GM23338 (cell line): ENCODE measurements around the gene NIN. TPM values are rescaled to one million over a fixed set of nuclear protein-coding genes. Genes with fewer than 3 reads are reported as not detected.

ENCODE experiments used
- ATAC-seq: fragments of 200-7000 bp; cut with Tn5 transposase; 3 replicates; pipeline ENCODE4 v1.9.1; 2020
- DNase-seq: peaks from one replicate; pipeline ENCODE4 v3.0.0-alpha.2; 2015; ENCODE audit warnings: low spot score
- H2AFZ ChIP-seq: fragments of 200-600 bp; sonication (generic); 2 replicates; pipeline ENCODE4 v1.8.0; 2016; ENCODE audit warnings: antibody characterized with exemption, mild to moderate bottlenecking, moderate library complexity
- H3F3A ChIP-seq: fragments of 200-600 bp; sonication (generic); replicated peaks from 2 replicates; pipeline ENCODE4 v1.8.0; 2017; ENCODE audit warnings: antibody characterized with exemption, mixed run types, low read depth
- H3K27ac ChIP-seq: fragments of 200-600 bp; sonication (generic); 2 replicates; pipeline ENCODE4 v1.6.1; 2016; ENCODE audit warnings: low read depth
- H3K27me3 ChIP-seq: fragments of 200-600 bp; sonication (generic); 2 replicates; pipeline ENCODE4 v1.8.0; 2016; ENCODE audit warnings: mild to moderate bottlenecking, mixed run types, moderate library complexity; ENCODE audit not compliant: insufficient read depth
- H3K36me3 ChIP-seq: fragments of 200-600 bp; sonication (generic); 2 replicates; pipeline ENCODE4 v1.8.0; 2016; ENCODE audit warnings: mild to moderate bottlenecking; ENCODE audit not compliant: insufficient read depth
- H3K4me1 ChIP-seq: fragments of 200-600 bp; sonication (generic); 2 replicates; pipeline ENCODE4 v1.8.0; 2016; ENCODE audit warnings: mild to moderate bottlenecking, moderate library complexity; ENCODE audit not compliant: insufficient read depth
- H3K4me2 ChIP-seq: fragments of 200-600 bp; sonication (generic); 2 replicates; pipeline ENCODE4 v1.7.1; 2017; ENCODE audit warnings: mixed run types
- H3K4me3 ChIP-seq: fragments of 200-600 bp; sonication (generic); 2 replicates; pipeline ENCODE4 v1.6.1; 2016; ENCODE audit warnings: mixed run types
- H3K79me2 ChIP-seq: fragments of 200-600 bp; sonication (generic); replicated peaks from 2 replicates; pipeline ENCODE4 v1.8.0; 2017; ENCODE audit warnings: mild to moderate bottlenecking; ENCODE audit not compliant: insufficient read depth
- H3K9me2 ChIP-seq: fragments of 200-600 bp; sonication (generic); 2 replicates; pipeline ENCODE4 v1.8.0; 2017; ENCODE audit not compliant: insufficient read depth
- H4K20me1 ChIP-seq: fragments of 200-600 bp; sonication (generic); replicated peaks from 2 replicates; pipeline ENCODE4 v1.8.0; 2017; ENCODE audit warnings: mild to moderate bottlenecking; ENCODE audit not compliant: insufficient read depth
- H3K27ac Mint-ChIP-seq: 2 replicates; pipeline ENCODE4 v1.8.0; 2020; ENCODE audit warnings: inconsistent platforms, mild to moderate bottlenecking, moderate library complexity, mixed read lengths
- H3K27me3 Mint-ChIP-seq: 3 replicates; pipeline ENCODE4 v1.8.0; 2022; ENCODE audit warnings: low read depth, mild to moderate bottlenecking, moderate library complexity, mixed read lengths, inconsistent platforms; ENCODE audit not compliant: insufficient read depth, poor library complexity
- H3K36me3 Mint-ChIP-seq: 3 replicates; pipeline ENCODE4 v1.8.0; 2021; ENCODE audit warnings: low read depth, mild to moderate bottlenecking, inconsistent platforms, moderate library complexity, mixed read lengths
- H3K4me1 Mint-ChIP-seq: 3 replicates; pipeline ENCODE4 v1.8.0; 2020; ENCODE audit warnings: mild to moderate bottlenecking, inconsistent platforms, mixed read lengths
- H3K4me3 Mint-ChIP-seq: 3 replicates; pipeline ENCODE4 v1.8.0; 2021; ENCODE audit warnings: moderate library complexity, mild to moderate bottlenecking, inconsistent platforms, mixed read lengths
- H3K9me3 Mint-ChIP-seq: 3 replicates; pipeline ENCODE4 v1.8.0; 2020; ENCODE audit warnings: moderate library complexity, mild to moderate bottlenecking, inconsistent platforms, mixed read lengths
- CREB1 ChIP-seq: fragments of 250-450 bp; sonication (Bioruptor Pico); IDR thresholded peaks from 2 replicates; pipeline ENCODE4 v1.5.0; 2020; ENCODE audit warnings: low read depth, mild to moderate bottlenecking, moderate library complexity
- CTCF ChIP-seq, 2 experiments: fragments of 200-600 bp in 1 of 2; sonication (generic) in 1 of 2; conservative IDR thresholded peaks; 2 replicates each; pipeline versions ENCODE4 v1.5.1 to v1.6.1; 2016 to 2017; ENCODE audit warnings: antibody characterized with exemption in 2 of 2, low read depth in 2 of 2, mild to moderate bottlenecking in 2 of 2, moderate library complexity in 1 of 2
- ETS1 ChIP-seq: IDR thresholded peaks from 2 replicates; pipeline ENCODE4 v1.6.1; 2016; ENCODE audit warnings: antibody characterized with exemption
- EZH2 ChIP-seq: fragments of 200-600 bp; sonication (generic); IDR thresholded peaks from one replicate; pipeline ENCODE4 v1.8.0; 2017; ENCODE audit warnings: antibody characterized with exemption, mild to moderate bottlenecking, low read depth; ENCODE audit not compliant: unreplicated experiment
- EZH2phosphoT487 ChIP-seq: fragments of 200-600 bp; sonication (generic); IDR thresholded peaks from one replicate; pipeline ENCODE4 v1.8.1; 2018; ENCODE audit warnings: antibody characterized with exemption; ENCODE audit not compliant: unreplicated experiment
- JUNB ChIP-seq: IDR thresholded peaks from one replicate; pipeline ENCODE4 v1.6.1; 2016; ENCODE audit warnings: antibody characterized with exemption; ENCODE audit not compliant: unreplicated experiment
- NANOG ChIP-seq: IDR thresholded peaks from 2 replicates; pipeline ENCODE4 v1.6.1; 2016; ENCODE audit warnings: antibody characterized with exemption, borderline replicate concordance
- POLR2AphosphoS5 ChIP-seq: IDR thresholded peaks from 2 replicates; pipeline ENCODE4 v1.6.1; 2016; ENCODE audit warnings: antibody characterized with exemption, low read depth
- REST ChIP-seq: IDR thresholded peaks from one replicate; pipeline ENCODE4 v1.6.1; 2018; ENCODE audit warnings: antibody characterized with exemption; ENCODE audit not compliant: unreplicated experiment
- STAT1 ChIP-seq: IDR thresholded peaks from one replicate; pipeline ENCODE4 v1.6.1; 2016; ENCODE audit warnings: antibody characterized with exemption; ENCODE audit not compliant: unreplicated experiment
- ZNF114 ChIP-seq: fragments of 250-450 bp; sonication (Bioruptor Pico); IDR thresholded peaks from 2 replicates; pipeline ENCODE4 v1.5.0; 2020; ENCODE audit warnings: mild to moderate bottlenecking, moderate library complexity
- ZNF331 ChIP-seq: fragments of 250-450 bp; sonication (Bioruptor Pico); IDR thresholded peaks from 2 replicates; pipeline ENCODE4 v1.5.0; 2020; ENCODE audit warnings: low read depth, mild to moderate bottlenecking, moderate library complexity
- ZNF462 ChIP-seq: fragments of 250-450 bp; sonication (Bioruptor Pico); IDR thresholded peaks from 2 replicates; pipeline ENCODE4 v1.5.0; 2020; ENCODE audit warnings: mild to moderate bottlenecking, moderate library complexity
- polyA plus RNA-seq: library from polyadenylated mRNA; unstranded; fragments of >200 nt; fragmentation: Nextera tagmentation; extraction: Ambion mirVana; gene quantifications from 2 replicates; pipeline ENCODE4 v1.2.1, GENCODE V29; 2016
- total RNA-seq: library from RNA; depleted of rRNA; stranded (reverse); fragments of >200 nt; shearing (Covaris generic); gene quantifications from 2 replicates; pipeline ENCODE4 v1.2.3, GENCODE V29; 2014

Gene NIN
- total and polyA plus RNA-seq, 2 experiments from 2014 or later: 7.4 to 17.4 TPM

GRCh38 chr14:50862036-50862570 lies 31.1 kb upstream of the NIN start:
- peaks cover 17% of the 10 kb centered on the region for H3K4me1 ChIP-seq
- H4K20me1 ChIP-seq: no peaks in the 10 kb centered on the region
- H3F3A ChIP-seq: no peaks in the 10 kb centered on the region
- TF ChIP-seq ZNF331 (CRISPR knock-in tag) (no peak), JUNB (no peak), ZNF462 (no peak), ZNF114 (CRISPR knock-in tag) (no peak), NANOG (no peak), EZH2phosphoT487 (no peak), CREB1 (no peak), ETS1 (no peak), CTCF (conservative IDR thresholded peaks at IDR 0.05; ENCODE audit: low read depth in 2 of 2) (no peak), REST (no peak), POLR2AphosphoS5 (no peak), EZH2 (no peak), STAT1 (no peak)
- no peak overlapping the region for H3K4me3 ChIP-seq
- no peaks in the 10 kb centered on the region for H3K36me3 ChIP-seq
- Mint-ChIP-seq H3K9me3 (no peaks in the 10 kb centered on the region), H3K27ac (no peak overlapping the region), H3K4me1 (peaks cover 35% of the 10 kb centered on the region), H3K36me3 (no peaks in the 10 kb centered on the region), H3K27me3 (peaks cover 2% of the 10 kb centered on the region), H3K4me3 (no peak overlapping the region)
- no peak overlapping the region for H3K27ac ChIP-seq
- H3K79me2 ChIP-seq: no peaks in the 10 kb centered on the region
- no peaks in the 10 kb centered on the region for H3K27me3 ChIP-seq
- H2AFZ ChIP-seq: peak overlapping the region; percentile 72; the same call in 1 of the 2 replicates
- DNase-seq (no peak), ATAC-seq (no peak)
- H3K9me2 ChIP-seq: no peaks in the 10 kb centered on the region
- H3K4me2 ChIP-seq: no peak overlapping the region
